Smooth muscle cell of the coronary artery (primary cell): Measurements from ENCODE around the gene KCNAB1. TPM values are rescaled to one million over a fixed set of nuclear protein-coding genes. Genes with fewer than 3 reads are reported as not detected.

ENCODE experiments used
- total RNA-seq: library from RNA; depleted of rRNA; stranded (reverse); fragments of >200 nt; gene quantifications from 2 replicates; pipeline ENCODE4 v1.2.3, GENCODE V29; 2014; ENCODE audit warnings: low replicate concordance

The KCNAB1 gene
- 0.59 and 2.5 TPM in 2 replicates for total RNA-seq

GRCh38 chr3:156120528-156121251, at the start of gene KCNAB1:
KCNAB1 (plus strand) TSS chr3:156120578.

GRCh38 chr3:156554842-156555687, 434.7 kb downstream of the KCNAB1 start, which contains the start of gene SSR3:
SSR3 (minus strand) TSS chr3:156555117; CDS start chr3:156555089, 28 bp downstream.

Other genes starting within 250 kb of the KCNAB1 start
- 16.9 and 27.8 TPM in 2 replicates for gene GMPS, start 249.9 kb upstream of the KCNAB1 start, total RNA-seq